Left renal cortex interstitium (tissue), 4 donors: Measurements from ENCODE around the gene MTRFR. TPM values are rescaled to one million over a fixed set of nuclear protein-coding genes. Genes with fewer than 3 reads are reported as not detected.
"Not testable (repeated sequence)": the region's sequence is repeated elsewhere in the genome, so short reads cannot be mapped to it uniquely, and the experiment has no call there.

Experiments used
- DNase-seq, 4 donors: peaks; one replicate each; pipeline ENCODE4 v3.0.0-alpha.2; 2013; ENCODE audit warnings: low read depth in 4 of 4, low spot score in 2 of 4, missing footprints in 1 of 4
- polyA plus RNA-seq, 4 donors: library from polyadenylated mRNA; unstranded; fragments of 120-200 nt; gene quantifications; one replicate each; pipeline ENCODE4 v1.2.1, GENCODE V29; 2013; ENCODE audit not compliant: insufficient read length in 4 of 4

MTRFR gene
- 10 to 100 TPM; 20.4 to 24.3 (median 22.8) TPM for polyA plus RNA-seq

GRCh38 chr12:123232807-123233504 is at the start of gene MTRFR, which contains the start of gene MPHOSPH9:
Gene MTRFR (plus strand): TSS chr12:123233436. CDS start chr12:123253675, 20,239 bp downstream.
Gene MPHOSPH9 (minus strand): TSS chr12:123233141. CDS start chr12:123230364, 2,777 bp downstream.
- peak; percentile 96 to 100 (median 98) for DNase-seq

- DNase-seq = no peak
Observed at GRCh38 chr12:123187637-123188036, 45.6 kb upstream of the MTRFR start.

- DNase-seq = no peak
Observed at GRCh38 chr12:123199936-123200335, 33.3 kb upstream of the MTRFR start.

GRCh38 chr12:123200414-123200813 is 32.8 kb upstream of the MTRFR start:
- no peak for DNase-seq

GRCh38 chr12:123206794-123207193 is 26.4 kb upstream of the MTRFR start:
- DNase-seq = not testable (repeated sequence)

GRCh38 chr12:123207815-123208214 is 25.4 kb upstream of the MTRFR start:
- DNase-seq = not testable (repeated sequence)

- no peak for DNase-seq
Observed at GRCh38 chr12:123223241-123223668, 10.0 kb upstream of the MTRFR start.

- DNase-seq = no peak
Observed at GRCh38 chr12:123225443-123225842, 7.8 kb upstream of the MTRFR start.

GRCh38 chr12:123227581-123228258 is 5.5 kb upstream of the MTRFR start:
- DNase-seq = no peak

GRCh38 chr12:123229051-123229450 is 4.2 kb upstream of the MTRFR start:
- DNase-seq = no peak

- DNase-seq = no peak
Observed at GRCh38 chr12:123231931-123232330, 1.3 kb upstream of the MTRFR start.

GRCh38 chr12:123232472-123232806 is 797 bp upstream of the MTRFR start:
- peak in 1 of 4 donors; percentile 74 for DNase-seq

- no peak for DNase-seq
Observed at GRCh38 chr12:123233505-123234308, 471 bp downstream of the MTRFR start.

GRCh38 chr12:123237646-123238329 is 4.6 kb downstream of the MTRFR start:
- DNase-seq = no peak

- DNase-seq = no peak
Observed at GRCh38 chr12:123238330-123238682, 5.1 kb downstream of the MTRFR start.

GRCh38 chr12:123238961-123239360 is 5.7 kb downstream of the MTRFR start:
- DNase-seq = no peak

- peak in 1 of 4 donors; percentile 62 for DNase-seq
Observed at GRCh38 chr12:123242116-123242904, 9.1 kb downstream of the MTRFR start.

GRCh38 chr12:123243671-123244262 is 10.5 kb downstream of the MTRFR start:
- no peak for DNase-seq

- no peak for DNase-seq
Observed at GRCh38 chr12:123245678-123246077, 12.4 kb downstream of the MTRFR start.
